Measurements from ENCODE around the gene IGSF21.

IGSF21 gene

DNA sequence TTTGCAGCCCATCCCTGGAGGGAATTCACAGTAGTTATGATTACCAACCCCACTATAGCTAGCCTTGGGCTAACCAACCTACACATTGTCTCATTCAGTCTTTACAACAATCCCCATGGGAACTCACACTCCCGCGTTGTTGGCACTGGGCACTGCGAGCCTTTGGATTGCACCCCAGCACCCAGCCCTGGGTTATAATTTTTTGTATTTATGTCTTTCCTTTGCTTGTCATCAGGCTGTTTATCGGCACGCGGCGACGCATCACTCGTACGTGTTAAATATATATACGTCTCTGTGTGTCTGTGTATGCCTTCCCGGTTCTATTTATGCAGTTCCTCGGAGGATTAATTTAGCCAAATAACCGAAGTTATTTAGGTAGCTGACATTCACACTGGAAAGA is 47.2 kb upstream of the IGSF21 start:
- Histone ChIP-seq H4K20me1 (ENCODE audit: control insufficient read depth, insufficient read depth, low read depth, low read length) (no peaks in the 10 kb centered on the region), H3F3A (ENCODE audit: control insufficient read depth, insufficient read depth) (no peaks in the 10 kb centered on the region), H3K4me2 (ENCODE audit: low read length) (no peak overlapping the region), H3K36me3 (ENCODE audit: control insufficient read depth, low read length) (no peaks in the 10 kb centered on the region), H3K4me1 (ENCODE audit: control insufficient read depth, low read length) (no peaks in the 10 kb centered on the region), H3K27ac (ENCODE audit: low read depth, low read length) (no peak overlapping the region), H3K9me2 (replicated peaks; ENCODE audit: control insufficient read depth, low read length) (no peaks in the 10 kb centered on the region), H3K79me2 (ENCODE audit: control insufficient read depth, low read length) (no peaks in the 10 kb centered on the region), H3K4me3 (ENCODE audit: low read length) (no peak overlapping the region), H3K9me3 (ENCODE audit: control insufficient read depth, insufficient read depth, low read length) (no peaks in the 10 kb centered on the region), H3K27me3 (ENCODE audit: control insufficient read depth, low read length) (no peaks in the 10 kb centered on the region)
- no peak for TF ChIP-seq EZH2phosphoT487 (IDR thresholded peaks at IDR 0.05; ENCODE audit: borderline replicate concordance, low read length)
- TF ChIP-seq, protein P1, sequence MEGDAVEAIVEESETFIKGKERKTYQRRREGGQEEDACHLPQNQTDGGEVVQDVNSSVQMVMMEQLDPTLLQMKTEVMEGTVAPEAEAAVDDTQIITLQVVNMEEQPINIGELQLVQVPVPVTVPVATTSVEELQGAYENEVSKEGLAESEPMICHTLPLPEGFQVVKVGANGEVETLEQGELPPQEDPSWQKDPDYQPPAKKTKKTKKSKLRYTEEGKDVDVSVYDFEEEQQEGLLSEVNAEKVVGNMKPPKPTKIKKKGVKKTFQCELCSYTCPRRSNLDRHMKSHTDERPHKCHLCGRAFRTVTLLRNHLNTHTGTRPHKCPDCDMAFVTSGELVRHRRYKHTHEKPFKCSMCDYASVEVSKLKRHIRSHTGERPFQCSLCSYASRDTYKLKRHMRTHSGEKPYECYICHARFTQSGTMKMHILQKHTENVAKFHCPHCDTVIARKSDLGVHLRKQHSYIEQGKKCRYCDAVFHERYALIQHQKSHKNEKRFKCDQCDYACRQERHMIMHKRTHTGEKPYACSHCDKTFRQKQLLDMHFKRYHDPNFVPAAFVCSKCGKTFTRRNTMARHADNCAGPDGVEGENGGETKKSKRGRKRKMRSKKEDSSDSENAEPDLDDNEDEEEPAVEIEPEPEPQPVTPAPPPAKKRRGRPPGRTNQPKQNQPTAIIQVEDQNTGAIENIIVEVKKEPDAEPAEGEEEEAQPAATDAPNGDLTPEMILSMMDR (IDR thresholded peaks at IDR 0.05; ENCODE audit: low read depth, low read length, poor library complexity, severe bottlenecking), result no peak

DNA sequence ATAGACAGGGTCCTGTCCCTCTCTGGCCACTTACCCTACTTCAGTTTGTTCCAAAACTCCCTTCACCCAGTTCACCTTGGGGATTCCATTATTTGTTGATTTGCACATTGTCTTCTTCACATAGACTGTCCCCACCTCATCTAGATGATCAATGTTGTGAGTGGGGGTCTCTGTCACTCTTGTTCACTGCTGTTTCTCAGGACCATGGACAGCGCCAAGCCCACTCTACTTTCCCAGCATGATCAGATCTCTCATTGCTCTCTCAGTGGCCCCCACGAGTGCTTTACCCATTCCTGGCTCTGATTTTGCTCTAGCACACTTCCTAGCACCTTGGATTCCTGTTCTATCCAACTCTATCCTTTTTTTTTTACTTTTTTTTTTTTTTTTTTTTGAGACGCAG is 45.4 kb upstream of the IGSF21 start:
- no peak for TF ChIP-seq EZH2phosphoT487 (IDR thresholded peaks at IDR 0.05; ENCODE audit: borderline replicate concordance, low read length)
- H3K9me2 ChIP-seq (replicated peaks; ENCODE audit: control insufficient read depth, low read length), result no peaks in the 10 kb centered on the region
- no peaks in the 10 kb centered on the region for H3F3A ChIP-seq (ENCODE audit: control insufficient read depth, insufficient read depth)
- H3K27ac ChIP-seq (ENCODE audit: low read depth, low read length), result no peak overlapping the region
- H3K36me3 ChIP-seq (ENCODE audit: control insufficient read depth, low read length), result no peaks in the 10 kb centered on the region
- H3K4me2 ChIP-seq (ENCODE audit: low read length), result no peak overlapping the region
- H3K4me1 ChIP-seq (ENCODE audit: control insufficient read depth, low read length), result no peaks in the 10 kb centered on the region
- H3K9me3 ChIP-seq (ENCODE audit: control insufficient read depth, insufficient read depth, low read length), result no peaks in the 10 kb centered on the region
- H3K27me3 ChIP-seq (ENCODE audit: control insufficient read depth, low read length), result no peaks in the 10 kb centered on the region
- H3K79me2 ChIP-seq (ENCODE audit: control insufficient read depth, low read length), result no peaks in the 10 kb centered on the region
- H3K4me3 ChIP-seq (ENCODE audit: low read length), result no peak overlapping the region
- no peaks in the 10 kb centered on the region for H4K20me1 ChIP-seq (ENCODE audit: control insufficient read depth, insufficient read depth, low read depth, low read length)

- Histone ChIP-seq H3K4me2 (ENCODE audit: low read length) (no peak overlapping the region), H3K79me2 (ENCODE audit: control insufficient read depth, low read length) (no peaks in the 10 kb centered on the region), H3K27me3 (ENCODE audit: control insufficient read depth, low read length) (no peaks in the 10 kb centered on the region), H3K4me1 (ENCODE audit: control insufficient read depth, low read length) (no peaks in the 10 kb centered on the region), H4K20me1 (ENCODE audit: control insufficient read depth, insufficient read depth, low read depth, low read length) (no peaks in the 10 kb centered on the region), H3K4me3 (ENCODE audit: low read length) (no peak overlapping the region), H3F3A (ENCODE audit: control insufficient read depth, insufficient read depth) (no peaks in the 10 kb centered on the region), H3K27ac (ENCODE audit: low read depth, low read length) (no peak overlapping the region), H3K36me3 (ENCODE audit: control insufficient read depth, low read length) (no peaks in the 10 kb centered on the region), H3K9me2 (replicated peaks; ENCODE audit: control insufficient read depth, low read length) (no peaks in the 10 kb centered on the region), H3K9me3 (ENCODE audit: control insufficient read depth, insufficient read depth, low read length) (no peaks in the 10 kb centered on the region)
- TF ChIP-seq, protein P1 (IDR thresholded peaks at IDR 0.05; ENCODE audit: low read depth, low read length, poor library complexity, severe bottlenecking), result no peak
- no peak for TF ChIP-seq EZH2phosphoT487 (IDR thresholded peaks at IDR 0.05; ENCODE audit: borderline replicate concordance, low read length)
Observed at GRCh38 chr1:18064534-18064933, 43.1 kb upstream of the IGSF21 start.

DNA sequence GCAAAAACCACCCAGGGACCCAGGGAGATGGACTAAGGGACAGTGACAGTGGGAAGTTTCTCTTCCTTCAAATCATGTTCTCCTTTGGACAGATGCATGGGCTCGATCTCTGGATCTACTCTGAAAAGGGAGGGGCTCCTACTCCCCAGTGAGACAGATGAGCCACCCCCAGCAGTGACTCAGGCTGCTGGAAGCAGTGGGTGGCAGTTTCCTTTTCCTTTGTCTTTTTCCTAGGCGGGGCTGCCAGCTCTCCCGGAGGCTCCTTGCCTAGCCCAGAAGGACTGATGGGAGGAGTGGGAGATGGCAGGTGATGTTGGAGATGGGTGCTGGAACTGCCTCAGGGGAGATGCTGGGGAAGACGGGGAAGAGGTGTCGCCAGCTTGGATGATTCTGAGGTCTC is 41.0 kb upstream of the IGSF21 start:
- H3F3A ChIP-seq (ENCODE audit: control insufficient read depth, insufficient read depth), result no peaks in the 10 kb centered on the region
- no peaks in the 10 kb centered on the region for H3K9me2 ChIP-seq (replicated peaks; ENCODE audit: control insufficient read depth, low read length)
- no peaks in the 10 kb centered on the region for H3K79me2 ChIP-seq (ENCODE audit: control insufficient read depth, low read length)
- TF ChIP-seq, protein P1 (IDR thresholded peaks at IDR 0.05; ENCODE audit: low read depth, low read length, poor library complexity, severe bottlenecking), result no peak
- no peak for TF ChIP-seq EZH2phosphoT487 (IDR thresholded peaks at IDR 0.05; ENCODE audit: borderline replicate concordance, low read length)
- no peak overlapping the region for H3K4me3 ChIP-seq (ENCODE audit: low read length)
- no peak overlapping the region for H3K4me2 ChIP-seq (ENCODE audit: low read length)
- no peak overlapping the region for H3K27ac ChIP-seq (ENCODE audit: low read depth, low read length)
- no peaks in the 10 kb centered on the region for H3K4me1 ChIP-seq (ENCODE audit: control insufficient read depth, low read length)
- no peaks in the 10 kb centered on the region for H3K36me3 ChIP-seq (ENCODE audit: control insufficient read depth, low read length)
- no peaks in the 10 kb centered on the region for H3K9me3 ChIP-seq (ENCODE audit: control insufficient read depth, insufficient read depth, low read length)
- H4K20me1 ChIP-seq (ENCODE audit: control insufficient read depth, insufficient read depth, low read depth, low read length), result no peaks in the 10 kb centered on the region
- H3K27me3 ChIP-seq (ENCODE audit: control insufficient read depth, low read length), result no peaks in the 10 kb centered on the region
